Stimulated activated CD8-positive, alpha-beta memory T cell treated with anti-CD3 and anti-CD28 coated beads, Interleukin-4, amount 100 ng/mL, for 24 hours (primary cell): ENCODE measurements around the gene TAS1R3.

Source experiments
- DNase-seq: peaks from one replicate; pipeline ENCODE4 v3.0.0-alpha.2; 2020; ENCODE audit warnings: low read depth

Gene TAS1R3

GRCh38 chr1:1340791-1341548 lies 9.9 kb downstream of the TAS1R3 start:
- no peak for DNase-seq

DNA sequence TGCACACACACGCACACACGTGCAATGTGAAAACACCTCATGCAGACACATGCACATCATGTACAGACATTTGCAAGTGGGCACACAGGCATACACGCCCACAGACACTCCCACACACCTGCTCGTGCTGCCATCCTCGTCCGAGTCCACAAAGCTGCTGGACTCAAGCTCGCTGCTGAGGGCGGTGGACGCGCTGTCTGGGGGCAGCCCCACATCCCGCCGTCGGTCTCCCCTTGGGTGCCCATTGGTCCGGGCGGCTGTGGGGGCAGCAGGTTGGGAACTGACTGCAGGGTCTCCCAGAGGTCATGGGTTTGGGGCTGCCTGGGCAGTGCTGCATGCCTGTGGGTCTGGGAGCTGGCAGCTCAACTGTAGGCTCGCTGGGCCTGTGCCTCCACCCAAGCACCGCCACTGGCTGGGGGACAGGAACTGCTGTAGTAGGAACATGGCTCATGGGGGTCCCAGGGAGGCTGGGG lies 10.5 kb downstream of the TAS1R3 start:
- DNase-seq = no peak

- DNase-seq = no peak
These were observed 11.0 kb downstream of the TAS1R3 start for GRCh38 chr1:1342061-1342562.

- no peak for DNase-seq
These were observed 11.6 kb downstream of the TAS1R3 start for GRCh38 chr1:1342584-1343115.

- DNase-seq = no peak
These were observed 12.8 kb downstream of the TAS1R3 start for GRCh38 chr1:1343811-1344421.

- peak; percentile 41 for DNase-seq
These were observed 13.7 kb downstream of the TAS1R3 start for GRCh38 chr1:1344655-1345361.

- DNase-seq = no peak
These were observed 14.3 kb downstream of the TAS1R3 start for GRCh38 chr1:1345384-1345783.

DNA sequence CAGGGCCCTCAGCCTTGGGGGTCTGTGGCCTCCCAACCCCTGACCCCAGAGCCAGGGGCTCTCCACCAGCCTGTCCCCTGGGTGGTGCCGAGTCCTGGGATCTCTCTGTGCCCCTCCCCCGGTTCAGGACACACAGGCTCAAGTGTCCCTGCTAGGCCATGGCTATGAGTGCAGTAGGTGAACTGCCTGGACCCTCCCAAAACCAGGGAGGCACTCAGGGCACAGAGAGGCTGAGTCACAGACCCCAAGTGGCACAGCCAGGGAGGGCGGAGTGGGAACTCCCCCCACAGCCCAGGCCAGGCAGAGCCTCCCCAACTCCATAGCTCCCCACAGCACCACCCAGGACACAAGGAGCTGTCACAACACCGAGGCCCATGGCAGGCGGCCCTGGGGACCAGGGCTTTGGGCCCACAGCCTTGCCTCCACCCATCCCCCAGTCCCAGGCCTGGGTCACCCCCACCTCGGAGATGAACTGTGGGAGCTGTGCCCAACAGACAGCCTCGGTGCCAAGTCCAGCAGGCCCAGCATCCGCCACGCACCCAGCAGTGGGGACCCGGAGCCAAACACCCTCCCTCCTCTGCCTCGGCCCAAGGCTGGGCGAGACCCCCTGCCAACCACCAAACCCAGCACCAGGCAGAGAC lies 14.9 kb downstream of the TAS1R3 start:
- DNase-seq = no peak

- DNase-seq = no peak
These were observed 15.4 kb downstream of the TAS1R3 start for GRCh38 chr1:1346501-1346890.

- DNase-seq = no peak
These were observed 16.0 kb downstream of the TAS1R3 start for GRCh38 chr1:1347026-1347595.

DNA sequence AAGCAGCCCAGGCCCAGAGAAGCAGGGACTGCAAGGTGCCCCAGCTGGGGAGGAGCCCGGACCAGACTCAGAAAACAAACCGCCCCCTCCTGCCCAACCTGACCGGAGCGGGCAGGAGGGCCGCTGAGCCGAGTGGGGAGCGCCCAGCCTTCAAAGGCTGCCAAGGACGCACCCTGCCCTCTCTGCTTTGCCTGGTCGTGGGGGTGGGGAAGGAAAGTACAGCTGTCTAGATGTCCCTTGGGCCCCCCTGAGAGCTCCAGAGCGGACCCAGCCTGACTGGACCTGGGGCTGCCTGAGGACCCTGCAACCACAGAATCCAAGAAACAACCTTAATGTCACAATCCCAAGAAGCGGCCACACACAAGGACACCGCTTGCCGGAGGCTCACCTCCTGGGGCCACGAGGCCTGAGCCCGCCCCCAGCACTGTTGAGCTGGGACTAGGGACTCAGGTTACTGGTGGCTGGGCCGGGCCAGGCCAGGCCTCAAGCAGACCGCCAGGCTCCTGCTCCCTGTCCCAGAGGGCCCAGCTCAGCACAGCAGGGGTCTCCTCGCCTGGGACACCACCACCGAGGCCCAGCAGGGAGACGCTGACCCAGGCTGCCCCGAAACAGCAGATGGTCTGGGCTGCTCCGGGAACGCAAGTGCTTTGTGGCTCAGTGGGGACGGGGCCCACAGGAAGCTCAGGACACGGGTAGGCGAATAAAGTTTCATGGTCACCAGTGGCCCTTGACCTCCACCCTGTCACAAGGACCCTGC lies 16.8 kb downstream of the TAS1R3 start:
- DNase-seq = no peak

GRCh38 chr1:1348420-1349255 lies 17.6 kb downstream of the TAS1R3 start:
- DNase-seq = no peak

DNA sequence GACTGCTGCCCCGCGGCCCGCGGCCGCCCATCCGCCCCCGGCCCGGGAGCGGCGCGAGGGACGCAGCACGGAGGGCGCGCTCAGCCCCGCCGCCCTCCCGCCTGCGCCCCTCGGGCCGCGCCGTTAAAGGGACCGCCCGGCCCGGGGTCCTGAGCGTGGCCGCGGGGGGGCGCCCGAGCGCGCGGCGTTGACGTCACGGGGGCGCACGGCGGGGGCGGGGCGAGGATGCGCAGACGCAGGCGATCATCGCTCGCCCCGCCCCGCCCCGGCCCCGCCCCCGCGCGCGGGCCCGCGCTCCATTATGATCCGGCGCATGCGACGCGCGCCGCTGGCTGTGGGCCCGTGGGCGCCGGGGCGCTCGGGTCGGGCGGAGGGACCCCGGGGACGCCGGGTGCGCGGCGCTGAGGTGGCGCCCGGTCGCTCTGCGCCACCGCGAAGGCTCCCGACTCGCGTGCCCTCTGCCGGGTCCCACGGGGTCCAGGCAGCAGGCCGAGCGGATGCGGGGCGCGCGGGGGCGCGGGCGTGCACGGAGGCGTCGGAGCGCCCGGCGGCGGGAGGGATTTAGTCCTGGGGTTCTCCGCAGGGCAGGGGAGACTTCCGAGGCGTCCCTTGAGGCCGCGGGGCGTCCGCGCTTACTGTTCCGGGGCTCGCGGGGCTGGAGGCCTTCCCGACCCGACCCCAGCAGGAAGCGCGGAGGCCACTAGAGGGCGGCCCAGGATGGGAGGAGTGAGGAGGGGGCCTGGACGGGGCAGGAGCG lies 18.4 kb downstream of the TAS1R3 start, which contains the start of gene DVL1:
DVL1 (minus strand) TSS at position 163 of the 757 bp plus-strand sequence. CDS start 353 bp downstream, outside the sequence.
- DNase-seq = peak; percentile 47

DNA sequence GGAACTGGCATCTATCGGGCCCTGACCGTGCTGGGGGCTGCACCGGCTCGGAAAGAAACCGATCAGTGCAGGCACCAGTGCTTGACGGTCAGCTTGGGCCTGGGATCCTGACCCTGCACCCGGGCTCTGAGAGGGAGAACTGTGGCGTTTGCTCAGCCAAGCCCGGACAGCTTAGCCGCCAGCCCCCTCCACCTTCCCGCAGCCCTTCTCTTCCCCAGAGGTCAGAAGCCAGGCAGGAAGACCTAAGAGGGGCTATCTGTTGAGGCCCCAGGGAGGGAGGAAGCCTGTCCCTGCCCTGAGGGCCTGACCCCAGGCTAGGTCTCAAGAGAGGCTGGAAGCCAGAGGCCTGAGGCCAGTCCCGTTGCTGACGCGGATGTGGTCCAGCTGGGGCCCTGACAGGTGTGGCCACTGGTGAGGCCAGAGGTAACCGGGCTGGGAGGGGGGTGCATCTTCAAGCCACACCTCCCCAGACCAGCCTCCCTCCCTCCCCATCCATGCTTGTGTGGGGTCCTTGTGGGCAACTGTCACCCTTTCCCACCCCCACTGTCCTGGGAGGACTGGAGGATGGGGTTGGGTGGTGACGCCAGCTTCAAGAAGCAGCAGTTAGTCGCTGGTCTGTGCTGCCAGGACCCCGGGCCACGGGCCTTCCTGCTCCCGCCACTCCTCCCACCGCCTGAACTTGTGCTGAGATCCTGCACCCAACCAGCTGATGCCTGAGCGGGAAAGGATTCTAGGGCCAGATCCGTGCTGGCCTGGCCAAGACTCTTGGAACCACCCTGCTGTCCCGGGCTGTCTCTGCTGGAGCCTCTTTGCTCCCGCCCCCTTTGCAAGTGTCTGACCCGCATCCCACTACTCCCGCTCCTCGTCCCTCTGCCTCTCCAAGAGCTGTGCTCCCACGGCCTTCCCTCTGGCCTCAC lies 20.7 kb downstream of the TAS1R3 start:
- DNase-seq = no peak

DNA sequence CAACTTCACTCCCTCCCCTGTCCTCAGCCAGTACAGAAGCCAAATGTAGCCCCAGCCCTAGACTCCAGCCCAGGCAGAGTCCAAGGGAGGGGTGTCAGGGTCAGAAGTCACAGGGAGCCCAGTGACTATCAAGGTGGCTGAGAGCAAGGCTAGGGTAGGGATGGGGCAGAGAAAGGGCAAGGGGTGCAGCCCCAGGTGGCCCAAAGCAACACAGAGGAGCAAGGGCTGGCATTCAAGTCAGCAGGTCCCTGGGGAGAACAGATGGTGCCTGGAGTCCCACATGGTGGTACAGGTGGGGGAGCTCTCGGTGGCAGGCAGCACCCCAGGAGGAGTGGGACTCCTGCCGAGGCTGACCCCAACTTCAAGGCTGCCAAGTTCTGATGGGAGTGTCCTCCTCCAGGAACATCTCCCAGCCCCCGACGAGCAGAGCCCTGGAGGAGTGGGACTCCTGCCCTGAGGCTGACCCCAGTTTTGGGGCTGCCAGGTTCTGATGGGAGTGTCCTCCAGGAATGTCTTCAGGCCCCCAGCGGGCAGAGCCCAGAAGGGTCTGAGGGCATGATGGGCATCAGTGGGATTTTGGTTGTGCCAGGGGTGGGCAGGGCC lies 21.8 kb downstream of the TAS1R3 start:
- no peak for DNase-seq

GRCh38 chr1:1353389-1354151 lies 22.5 kb downstream of the TAS1R3 start:
- DNase-seq = no peak
